ENCODE data around the gene KLHL36.

KLHL36 gene

GRCh38 chr16:84647828-84648594 is at the start of gene KLHL36:
TSS of gene KLHL36 (plus strand) at chr16:84648511. CDS start at chr16:84650868, 2,357 bp downstream.
- DNase-seq: peak in 1 of 2 experiments; percentile 51

GRCh38 chr16:84599521-84600202 is 48.6 kb upstream of the KLHL36 start:
- DNase-seq: no peak

- no peak for DNase-seq
Observed at GRCh38 chr16:84600343-84601229, 47.7 kb upstream of the KLHL36 start.

GRCh38 chr16:84603140-84603816 is 45.0 kb upstream of the KLHL36 start:
- DNase-seq: no peak

GRCh38 chr16:84603940-84604339 is 44.4 kb upstream of the KLHL36 start:
- DNase-seq: no peak

- DNase-seq: no peak
Observed at GRCh38 chr16:84604477-84605013, 43.8 kb upstream of the KLHL36 start.

- no peak for DNase-seq
Observed at GRCh38 chr16:84605339-84605848, 42.9 kb upstream of the KLHL36 start.

GRCh38 chr16:84606081-84606875 is 42.0 kb upstream of the KLHL36 start:
- DNase-seq: no peak

GRCh38 chr16:84607061-84607460 is 41.2 kb upstream of the KLHL36 start:
- no peak for DNase-seq

GRCh38 chr16:84607694-84608093 is 40.6 kb upstream of the KLHL36 start:
- DNase-seq: no peak

GRCh38 chr16:84608282-84608681 is 40.0 kb upstream of the KLHL36 start:
- no peak for DNase-seq

- no peak for DNase-seq
Observed at GRCh38 chr16:84609563-84610177, 38.6 kb upstream of the KLHL36 start.

GRCh38 chr16:84610376-84610775 is 37.9 kb upstream of the KLHL36 start:
- DNase-seq: no peak

- DNase-seq: no peak
Observed at GRCh38 chr16:84611041-84611440, 37.3 kb upstream of the KLHL36 start.

GRCh38 chr16:84612686-84613085 is 35.6 kb upstream of the KLHL36 start:
- DNase-seq: no peak

GRCh38 chr16:84613408-84614072 is 34.8 kb upstream of the KLHL36 start:
- no peak for DNase-seq

- no peak for DNase-seq
Observed at GRCh38 chr16:84614073-84614459, 34.2 kb upstream of the KLHL36 start.

- no peak for DNase-seq
Observed at GRCh38 chr16:84614623-84614967, 33.7 kb upstream of the KLHL36 start.

GRCh38 chr16:84614968-84615813 is 33.1 kb upstream of the KLHL36 start:
- no peak for DNase-seq

Measured in NCI-H526 (cell line).